Measurements from ENCODE around the gene CFAP221.

DNA sequence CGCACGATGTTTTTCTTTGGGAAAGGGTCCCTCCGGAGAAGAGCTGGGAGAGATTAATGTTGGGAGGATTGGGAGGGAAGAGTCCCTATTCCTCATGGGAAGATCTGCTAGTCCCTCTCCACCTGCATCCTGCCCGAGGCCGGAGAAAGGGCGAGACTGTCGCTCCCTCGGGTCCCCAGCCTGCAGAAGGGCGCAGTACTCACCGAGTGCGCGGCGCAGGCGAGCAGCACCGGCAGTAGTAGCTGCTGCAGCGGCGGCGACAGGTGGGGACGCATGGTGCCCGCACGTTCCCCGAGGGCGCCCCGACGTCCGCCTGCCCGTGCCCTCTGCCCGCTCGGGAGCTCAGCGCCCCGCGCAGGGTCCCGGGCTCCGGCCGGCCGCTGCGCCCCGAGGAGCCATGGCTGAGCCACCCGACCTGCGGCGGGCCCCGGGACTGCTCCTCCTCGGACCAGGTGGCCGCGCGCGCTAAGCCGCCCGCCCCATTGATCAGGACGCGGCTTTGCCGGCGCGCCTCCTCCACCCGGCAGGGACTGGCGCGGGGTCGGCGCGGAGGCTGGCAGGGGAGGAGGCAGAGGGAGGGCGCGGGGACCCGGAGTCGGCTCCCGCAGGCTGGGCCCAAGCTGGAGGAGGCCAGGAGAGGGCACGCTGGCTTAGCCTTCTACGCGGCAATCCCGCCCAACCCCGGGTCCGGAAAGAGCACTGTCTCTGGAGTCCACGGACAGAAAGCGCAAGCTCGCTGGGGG lies 20.1 kb upstream of the CFAP221 start, which contains the start of gene SCTR:
- TF ChIP-seq, protein P1, sequence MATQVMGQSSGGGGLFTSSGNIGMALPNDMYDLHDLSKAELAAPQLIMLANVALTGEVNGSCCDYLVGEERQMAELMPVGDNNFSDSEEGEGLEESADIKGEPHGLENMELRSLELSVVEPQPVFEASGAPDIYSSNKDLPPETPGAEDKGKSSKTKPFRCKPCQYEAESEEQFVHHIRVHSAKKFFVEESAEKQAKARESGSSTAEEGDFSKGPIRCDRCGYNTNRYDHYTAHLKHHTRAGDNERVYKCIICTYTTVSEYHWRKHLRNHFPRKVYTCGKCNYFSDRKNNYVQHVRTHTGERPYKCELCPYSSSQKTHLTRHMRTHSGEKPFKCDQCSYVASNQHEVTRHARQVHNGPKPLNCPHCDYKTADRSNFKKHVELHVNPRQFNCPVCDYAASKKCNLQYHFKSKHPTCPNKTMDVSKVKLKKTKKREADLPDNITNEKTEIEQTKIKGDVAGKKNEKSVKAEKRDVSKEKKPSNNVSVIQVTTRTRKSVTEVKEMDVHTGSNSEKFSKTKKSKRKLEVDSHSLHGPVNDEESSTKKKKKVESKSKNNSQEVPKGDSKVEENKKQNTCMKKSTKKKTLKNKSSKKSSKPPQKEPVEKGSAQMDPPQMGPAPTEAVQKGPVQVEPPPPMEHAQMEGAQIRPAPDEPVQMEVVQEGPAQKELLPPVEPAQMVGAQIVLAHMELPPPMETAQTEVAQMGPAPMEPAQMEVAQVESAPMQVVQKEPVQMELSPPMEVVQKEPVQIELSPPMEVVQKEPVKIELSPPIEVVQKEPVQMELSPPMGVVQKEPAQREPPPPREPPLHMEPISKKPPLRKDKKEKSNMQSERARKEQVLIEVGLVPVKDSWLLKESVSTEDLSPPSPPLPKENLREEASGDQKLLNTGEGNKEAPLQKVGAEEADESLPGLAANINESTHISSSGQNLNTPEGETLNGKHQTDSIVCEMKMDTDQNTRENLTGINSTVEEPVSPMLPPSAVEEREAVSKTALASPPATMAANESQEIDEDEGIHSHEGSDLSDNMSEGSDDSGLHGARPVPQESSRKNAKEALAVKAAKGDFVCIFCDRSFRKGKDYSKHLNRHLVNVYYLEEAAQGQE (IDR thresholded peaks at IDR 0.05; ENCODE audit: insufficient read depth in 1 of 2, low read depth in 2 of 2, low read length in 2 of 2) = no peak
- TF ChIP-seq POLR2AphosphoS5 (IDR thresholded peaks at IDR 0.05; ENCODE audit: low read depth, low read length) (no peak), TAF1 (IDR thresholded peaks at IDR 0.05; ENCODE audit: borderline replicate concordance, insufficient read depth, low read length) (no peak)

Measured in PFSK-1 (cell line).